GM21526 (cell line): ENCODE measurements around the gene TNFSF15.

Source experiments
- ATAC-seq: cut with Tn5 transposase; IDR thresholded peaks from one replicate; pipeline ENCODE4 v1.9.1; 2021; ENCODE audit warnings: moderate library complexity; ENCODE audit not compliant: unreplicated experiment, low FRiP score

The TNFSF15 gene

GRCh38 chr9:114790521-114790920 lies 15.3 kb downstream of the TNFSF15 start:
- ATAC-seq = no peak

DNA sequence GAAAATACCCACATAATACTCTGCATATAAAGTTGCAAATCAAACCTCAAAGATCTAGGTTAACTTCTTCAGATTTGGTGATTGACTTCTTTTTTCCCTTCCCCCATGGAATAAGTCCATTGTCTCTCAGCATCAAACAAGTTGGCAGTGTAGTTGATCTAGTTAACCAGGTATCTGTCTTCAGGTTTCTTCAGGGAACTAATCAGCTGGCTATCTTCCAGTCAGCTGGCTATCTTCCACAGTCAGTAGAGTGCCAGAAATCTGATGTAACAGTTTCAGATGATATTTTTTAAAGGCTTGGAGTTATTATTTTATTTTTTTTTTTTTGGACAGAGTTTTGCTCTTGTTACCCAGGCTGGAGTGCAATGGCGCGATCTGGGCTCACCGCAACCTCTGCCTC lies 16.8 kb downstream of the TNFSF15 start:
- no peak for ATAC-seq

DNA sequence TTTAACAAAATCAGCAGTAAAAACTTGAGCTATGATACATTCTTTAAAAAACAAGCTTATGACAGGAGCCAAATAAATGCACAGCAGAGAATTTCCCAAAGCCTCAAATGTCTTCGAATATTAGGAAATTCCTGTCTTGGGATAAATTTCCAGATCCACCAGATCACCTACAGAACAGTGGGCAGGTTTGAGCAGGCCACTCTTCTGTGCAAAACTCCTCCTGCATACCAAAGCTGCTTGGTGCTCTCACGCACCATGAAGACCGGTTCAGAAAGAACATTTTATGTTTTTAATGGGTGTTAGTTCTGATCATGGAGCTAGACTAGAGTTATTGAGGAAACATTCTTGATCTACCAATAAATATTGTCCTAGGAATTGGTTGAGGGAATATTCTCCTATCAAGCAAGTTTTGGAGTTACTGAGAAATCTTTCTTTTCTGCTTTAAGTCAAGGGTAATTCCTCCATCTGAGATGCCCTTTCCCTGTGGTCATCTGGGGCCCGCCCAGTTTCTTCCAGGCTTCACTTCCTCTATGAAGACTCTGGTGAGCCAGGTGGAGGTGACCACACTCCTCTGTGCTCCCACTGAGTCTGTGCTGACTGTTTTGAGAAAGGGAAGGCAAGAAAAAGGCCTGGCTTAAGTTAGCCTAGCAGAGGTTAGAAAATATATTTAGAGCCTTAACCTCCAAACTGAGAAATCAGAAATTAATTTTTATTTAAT lies 17.9 kb downstream of the TNFSF15 start:
- ATAC-seq = no peak

GRCh38 chr9:114787214-114787613 lies 18.6 kb downstream of the TNFSF15 start:
- no peak for ATAC-seq

DNA sequence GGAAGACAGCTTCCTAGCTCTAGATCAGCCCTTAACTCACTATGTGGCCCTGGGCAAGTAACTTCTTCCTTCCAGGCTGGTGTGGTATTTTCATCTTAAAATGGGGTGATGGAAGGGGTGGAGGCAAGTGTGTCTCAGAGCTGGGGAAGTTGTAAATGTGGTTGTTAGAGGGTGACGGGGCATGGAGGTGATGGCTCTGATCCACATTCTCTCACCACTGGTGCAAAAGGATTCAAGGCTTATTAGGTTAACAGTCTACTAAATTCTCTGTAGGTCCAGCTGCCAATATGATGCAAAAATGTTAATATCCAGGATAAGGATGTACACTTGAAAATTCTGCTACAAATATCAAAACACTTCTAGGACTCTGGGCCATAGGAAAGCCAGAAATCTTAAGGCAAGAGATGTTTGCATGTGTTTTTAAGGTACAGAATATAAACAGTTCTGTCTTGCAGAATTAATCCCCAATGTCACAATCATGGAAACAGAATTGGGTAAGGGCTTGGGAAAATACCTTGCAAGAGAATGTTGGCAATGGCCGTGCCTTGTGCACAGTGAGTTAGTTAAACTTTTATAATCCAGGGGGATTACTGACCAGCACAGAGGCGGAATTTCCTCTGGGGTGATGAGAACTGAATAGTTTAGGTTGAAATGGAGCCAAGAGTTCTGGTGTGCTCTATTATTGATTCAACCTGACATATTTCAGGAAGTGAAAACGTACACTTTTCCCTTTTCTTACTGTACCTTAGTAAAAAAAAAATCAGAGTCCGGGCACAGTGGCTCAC lies 19.8 kb downstream of the TNFSF15 start:
- ATAC-seq = no peak

DNA sequence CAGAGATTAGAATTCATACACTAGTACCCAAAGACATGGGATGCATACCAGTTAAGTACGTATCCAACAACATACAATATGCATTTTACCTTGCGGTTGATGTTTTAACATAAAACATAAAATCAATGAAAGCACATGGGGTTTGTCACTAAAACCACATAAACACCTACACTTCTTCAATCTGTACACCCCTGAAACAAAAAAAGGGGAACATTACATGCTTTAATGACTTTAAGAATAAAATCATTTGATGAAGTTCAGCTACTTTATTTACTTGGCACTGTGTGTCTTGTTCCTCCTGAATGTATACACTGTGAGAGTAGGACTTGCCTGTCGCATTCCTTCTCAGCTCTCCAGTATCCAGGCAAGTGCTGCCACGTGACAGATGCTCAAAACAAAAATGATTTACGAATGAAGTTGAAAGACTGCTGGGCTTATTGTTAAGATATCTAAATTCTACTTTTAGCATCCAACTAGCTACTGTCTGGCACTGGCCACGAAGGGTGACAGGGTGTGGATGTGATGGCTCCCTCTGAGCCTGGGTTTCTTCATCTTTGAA lies 21.0 kb downstream of the TNFSF15 start:
- no peak for ATAC-seq

GRCh38 chr9:114782586-114782985 lies 23.3 kb downstream of the TNFSF15 start:
- no peak for ATAC-seq

GRCh38 chr9:114779352-114779845 lies 26.4 kb downstream of the TNFSF15 start:
- ATAC-seq = no peak

- ATAC-seq = no peak
These were observed 27.8 kb downstream of the TNFSF15 start for GRCh38 chr9:114777821-114778609.

DNA sequence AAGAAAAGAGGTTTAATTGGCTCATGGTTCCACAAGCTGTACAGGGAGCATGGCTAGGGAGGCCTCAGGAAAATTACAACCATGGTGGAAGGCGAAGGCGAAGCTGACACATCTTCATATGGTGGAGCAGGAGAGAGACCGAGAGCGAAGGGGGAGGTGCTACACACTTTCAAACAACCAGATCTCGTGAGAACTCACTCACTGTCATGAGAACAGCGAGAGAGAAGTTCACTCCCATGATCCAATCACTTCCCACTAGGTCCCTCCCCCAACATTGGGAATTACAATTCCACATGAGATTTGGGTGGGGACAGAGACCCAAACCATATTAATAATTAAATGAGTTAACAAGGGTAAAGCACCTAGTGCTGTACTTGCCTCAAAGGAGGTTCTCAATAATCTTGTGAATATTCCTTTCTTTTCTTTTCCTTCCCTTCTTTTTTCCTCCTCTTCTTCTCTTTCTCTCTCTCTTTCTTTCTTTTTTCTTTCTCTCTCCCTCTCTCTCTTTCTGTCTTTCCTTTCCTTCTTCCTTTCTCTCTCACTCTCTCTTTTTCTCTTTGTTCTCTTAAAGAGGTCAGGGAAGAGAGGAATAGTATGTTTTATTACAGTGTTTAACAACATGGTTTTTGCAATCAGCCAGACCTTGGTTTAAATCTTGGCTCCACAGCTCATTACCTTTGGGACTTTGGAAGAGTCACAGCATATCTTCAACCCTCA lies 29.0 kb downstream of the TNFSF15 start:
- ATAC-seq = no peak

DNA sequence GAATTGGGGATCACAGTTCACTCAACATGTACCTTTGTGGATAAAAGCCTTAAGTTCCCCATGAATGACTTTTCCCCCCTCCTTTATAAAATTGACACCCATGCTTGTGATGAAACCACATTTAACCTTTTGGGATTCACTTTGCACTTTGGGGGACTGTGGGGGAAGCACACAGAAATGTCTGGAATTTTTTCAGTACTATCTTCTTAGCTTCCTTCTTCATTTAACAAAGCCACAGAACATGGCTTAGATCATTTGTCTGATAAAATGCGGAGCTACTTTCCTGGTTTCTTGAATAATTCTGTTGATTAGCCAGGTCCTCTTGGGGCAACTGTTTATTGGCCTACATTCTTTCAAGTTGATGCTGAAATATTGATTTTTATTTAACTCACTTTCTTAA lies 29.9 kb downstream of the TNFSF15 start:
- no peak for ATAC-seq

GRCh38 chr9:114775121-114775520 lies 30.7 kb downstream of the TNFSF15 start:
- ATAC-seq = no peak

GRCh38 chr9:114774524-114774923 lies 31.3 kb downstream of the TNFSF15 start:
- ATAC-seq = no peak

- no peak for ATAC-seq
These were observed 34.0 kb downstream of the TNFSF15 start for GRCh38 chr9:114771889-114772288.

DNA sequence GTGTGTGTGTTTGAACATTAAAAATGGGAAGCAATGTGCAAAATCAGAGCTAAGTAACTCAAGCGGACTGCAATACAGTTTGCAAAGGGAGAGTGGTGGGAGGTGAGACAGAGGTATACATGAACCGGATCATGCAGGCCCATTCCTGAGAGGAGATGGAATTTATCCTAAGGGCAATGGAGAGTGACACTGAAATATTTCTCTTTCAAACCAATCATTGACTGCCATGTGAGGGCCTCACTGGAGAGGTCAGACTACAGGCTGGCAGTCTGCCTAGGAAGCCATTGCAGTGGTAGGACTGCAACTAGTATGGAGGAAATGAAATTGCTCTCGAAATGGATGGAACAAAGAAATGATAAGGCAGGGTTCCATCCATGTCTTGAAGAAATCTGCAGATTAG lies 34.8 kb downstream of the TNFSF15 start:
- ATAC-seq = no peak

DNA sequence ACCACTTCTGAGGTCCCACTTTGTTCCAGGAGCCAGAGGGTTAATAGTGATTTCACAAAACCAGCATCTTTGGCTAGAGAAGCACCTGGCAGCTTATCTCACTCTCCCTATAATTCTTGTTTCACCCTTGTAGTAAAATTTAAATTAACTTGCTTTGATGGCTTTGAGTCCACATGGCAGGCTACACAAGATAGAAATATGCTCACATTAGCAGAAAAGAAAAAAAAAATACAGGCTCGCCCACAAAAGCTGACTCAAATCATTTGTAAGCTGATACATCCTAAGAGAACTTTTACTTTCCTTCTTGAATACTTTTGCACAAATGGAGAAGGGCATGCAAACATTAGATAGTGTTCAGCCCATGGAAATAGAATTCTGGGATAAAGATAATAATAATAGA lies 36.2 kb downstream of the TNFSF15 start:
- ATAC-seq = no peak

- ATAC-seq = no peak
These were observed 42.6 kb downstream of the TNFSF15 start for GRCh38 chr9:114763220-114763619.

DNA sequence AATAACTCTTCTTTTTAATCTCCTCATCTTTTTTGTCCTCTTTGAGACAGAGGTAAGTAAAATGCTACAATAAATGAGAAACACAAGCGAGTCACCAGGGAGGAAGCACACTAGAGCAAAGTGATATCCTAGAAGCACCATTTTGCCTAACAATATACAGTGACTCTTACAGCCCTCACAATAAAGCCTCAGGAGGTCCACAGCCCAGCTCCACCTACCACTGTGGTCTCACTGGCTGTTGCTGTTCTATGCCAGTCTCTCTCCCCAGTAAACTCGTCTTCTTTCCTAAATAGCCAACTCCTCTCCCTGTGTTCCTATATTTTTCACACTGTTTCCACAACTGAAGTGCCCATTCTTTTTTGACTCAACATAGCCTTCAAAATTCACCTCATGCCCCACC lies 44.3 kb downstream of the TNFSF15 start:
- ATAC-seq = no peak

DNA sequence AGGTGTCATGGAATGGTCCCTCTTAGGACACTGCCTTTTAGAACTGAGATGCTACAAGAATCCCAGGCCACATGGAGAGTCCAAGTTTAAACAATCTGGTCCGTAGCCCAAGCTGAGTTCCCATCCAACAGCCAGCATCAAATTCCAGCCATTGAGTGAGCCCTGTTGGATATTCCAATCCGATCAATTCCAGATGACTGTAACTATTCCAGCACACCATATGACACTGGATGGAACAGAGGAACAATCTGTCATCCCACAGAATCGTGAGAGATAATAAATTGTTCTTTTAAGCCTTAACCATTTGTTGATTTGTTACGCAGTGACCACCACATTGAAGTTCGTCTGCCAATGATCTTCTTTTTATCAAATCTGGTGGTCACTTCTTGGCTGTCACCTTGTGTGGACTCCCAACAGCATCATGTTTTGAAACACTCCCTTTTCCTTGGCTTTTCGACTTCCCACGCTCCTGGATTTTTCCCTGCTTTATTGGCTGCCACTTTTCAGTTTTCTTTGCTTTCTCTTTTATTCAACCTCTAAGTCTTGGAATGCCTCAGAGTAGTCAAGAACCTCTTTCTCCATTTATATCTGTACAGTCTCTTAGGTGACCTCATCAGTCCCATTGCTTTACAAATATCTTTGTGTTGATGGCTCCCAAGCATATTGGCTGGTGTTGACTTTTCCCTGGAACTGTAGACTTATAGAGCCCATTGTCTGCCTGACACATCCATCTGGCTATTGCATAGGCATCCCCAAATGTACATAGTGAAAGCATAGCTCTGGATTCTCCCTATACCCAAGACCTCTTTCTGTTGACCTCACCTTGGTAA lies 46.1 kb downstream of the TNFSF15 start:
- ATAC-seq = no peak
